Calu3 (cell line): ENCODE data around the gene DIAPH2. TPM values are rescaled to one million over a fixed set of nuclear protein-coding genes. Genes with fewer than 3 reads are reported as not detected.

Experiments used
- BruUV-seq: library from RNA; stranded (reverse); fragments of 400-500 nt; replicated peaks from 2 replicates; lab custom pipeline; 2021; lab: Mats Ljungman, UMichigan
- CTCF ChIA-PET: fragments of 300-600 bp; sonication (Branson Sonifier 250); formaldehyde crosslinking; loops from one replicate; lab custom pipeline; 2022; ENCODE audit warnings: antibody characterized with exemption; lab: Charles Lee
- DNase-seq: peaks from one replicate; pipeline ENCODE4 v3.0.0; 2022
- H3K27ac Mint-ChIP-seq: one replicate; pipeline ENCODE4 v1.8.0; 2022; ENCODE audit warnings: mixed read lengths; ENCODE audit not compliant: unreplicated experiment
- H3K27me3 Mint-ChIP-seq: one replicate; pipeline ENCODE4 v1.8.0; 2022; ENCODE audit warnings: mixed read lengths; ENCODE audit not compliant: unreplicated experiment
- H3K36me3 Mint-ChIP-seq: one replicate; pipeline ENCODE4 v1.8.0; 2022; ENCODE audit warnings: mild to moderate bottlenecking, moderate library complexity, mixed read lengths; ENCODE audit not compliant: insufficient read depth, unreplicated experiment
- H3K4me1 Mint-ChIP-seq: one replicate; pipeline ENCODE4 v1.8.0; 2022; ENCODE audit warnings: mild to moderate bottlenecking, low read depth, mixed read lengths; ENCODE audit not compliant: unreplicated experiment
- H3K4me3 Mint-ChIP-seq: one replicate; pipeline ENCODE4 v1.8.0; 2022; ENCODE audit warnings: mild to moderate bottlenecking, low read depth, moderate library complexity, mixed read lengths; ENCODE audit not compliant: unreplicated experiment
- H3K9me3 Mint-ChIP-seq: one replicate; pipeline ENCODE4 v1.8.0; 2022; ENCODE audit warnings: low read depth, mixed read lengths; ENCODE audit not compliant: unreplicated experiment
- CTCF ChIP-seq: fragments of 200-600 bp; IDR thresholded peaks from one replicate; pipeline ENCODE4 v1.8.0; 2022; ENCODE audit warnings: antibody characterized with exemption; ENCODE audit not compliant: unreplicated experiment
- intact Hi-C: fragments of 100-400 bp; cut with micrococcal nuclease; formaldehyde crosslinking; loops from one replicate; pipeline ENCODE4 v1.10.0; 2022; ENCODE audit not compliant: unreplicated experiment
- total RNA-seq: library from RNA; stranded (reverse); gene quantifications from 2 replicates; pipeline ENCODE4 v1.2.3, GENCODE V29; 2022

Gene DIAPH2
- total RNA-seq, 1 experiment from 2014 or later: 24.2 TPM

DNA sequence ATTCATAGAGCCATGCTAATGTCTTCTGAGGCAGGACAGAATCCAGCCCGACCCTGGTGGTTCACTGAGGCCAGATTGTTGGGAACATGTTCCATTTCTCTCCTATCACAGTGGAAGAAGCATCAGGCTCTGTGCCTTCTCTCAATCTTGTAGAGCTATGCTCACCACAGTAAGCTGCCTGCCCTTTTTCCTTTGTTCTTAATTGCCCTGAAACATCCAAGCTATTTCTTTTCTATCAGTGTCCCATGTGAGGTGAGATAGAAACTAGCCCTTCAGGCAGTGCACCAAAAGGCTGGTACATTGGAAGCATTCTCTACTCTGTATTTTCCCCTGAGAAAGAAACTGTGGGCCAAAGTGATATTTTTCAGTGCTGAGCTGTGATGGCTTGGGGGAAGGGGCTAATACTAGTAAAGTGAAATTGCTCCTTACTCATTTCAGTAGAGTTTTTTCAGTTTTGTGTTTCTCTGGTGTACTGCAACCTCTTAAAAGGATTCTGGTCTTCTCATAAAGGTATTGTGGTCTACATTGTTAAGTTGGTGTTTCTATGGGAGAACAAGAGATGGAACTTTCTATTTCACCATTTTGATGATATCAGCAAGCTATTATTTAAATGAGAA is 810.2 kb downstream of the DIAPH2 start:
- DNase-seq: no peak
- no peak overlapping the region for H3K27ac Mint-ChIP-seq
- no peaks in the 10 kb centered on the region for H3K4me1 Mint-ChIP-seq
- no TSS peak for BruUV-seq
- H3K4me3 Mint-ChIP-seq: no peak overlapping the region
- no peaks in the 10 kb centered on the region for H3K9me3 Mint-ChIP-seq
- no peak for TF ChIP-seq CTCF
- no peaks in the 10 kb centered on the region for H3K27me3 Mint-ChIP-seq
- no peaks in the 10 kb centered on the region for H3K36me3 Mint-ChIP-seq
- intact Hi-C loops: no loop called here
- CTCF ChIA-PET: no interaction called here

DNA sequence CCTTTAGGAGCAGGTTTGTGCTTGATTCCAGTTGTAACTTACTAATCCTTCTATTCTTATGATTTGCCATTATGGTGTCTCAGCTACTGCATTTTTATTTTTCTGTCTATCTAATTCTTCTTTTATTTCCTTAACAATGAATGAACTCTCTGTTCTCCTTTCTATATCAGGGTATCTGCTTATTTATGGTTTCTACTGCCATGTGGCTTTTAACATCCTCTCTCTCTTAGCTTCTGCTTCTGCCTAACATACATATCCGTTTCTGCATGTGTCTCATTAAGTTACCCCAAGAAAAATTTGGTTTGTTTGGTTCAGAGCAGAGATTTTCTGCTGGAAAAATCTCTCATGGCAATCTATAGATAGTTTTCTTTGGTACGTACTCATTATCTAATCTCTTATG is 813.5 kb downstream of the DIAPH2 start:
- CTCF ChIA-PET: no interaction called here
- intact Hi-C loops: no loop called here
- no peak for TF ChIP-seq CTCF
- Mint-ChIP-seq H3K27ac (no peak overlapping the region), H3K4me1 (no peaks in the 10 kb centered on the region), H3K27me3 (no peaks in the 10 kb centered on the region), H3K36me3 (no peaks in the 10 kb centered on the region), H3K4me3 (no peak overlapping the region), H3K9me3 (no peaks in the 10 kb centered on the region)
- no peak for DNase-seq
- BruUV-seq: no TSS peak

DNA sequence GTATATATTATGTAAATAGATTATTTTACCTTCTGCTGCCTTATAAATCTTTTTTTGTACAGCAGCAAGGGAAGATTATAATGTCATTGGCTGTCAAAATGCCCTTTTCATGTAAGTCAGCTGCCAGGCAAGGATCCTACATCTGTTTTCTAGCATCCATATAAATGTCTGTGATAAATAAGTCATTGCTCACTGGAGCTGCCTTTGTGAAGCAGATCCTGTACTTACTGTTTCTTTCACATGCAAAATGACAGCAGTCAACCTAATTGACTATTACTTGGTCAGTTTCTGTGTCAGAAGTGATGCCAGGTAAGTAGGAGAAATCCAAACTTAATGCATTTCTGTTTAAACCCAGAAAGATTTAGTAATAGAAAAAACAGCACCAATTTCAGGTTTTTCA is 819.8 kb downstream of the DIAPH2 start:
- no peaks in the 10 kb centered on the region for H3K9me3 Mint-ChIP-seq
- no peaks in the 10 kb centered on the region for H3K36me3 Mint-ChIP-seq
- BruUV-seq: no TSS peak
- intact Hi-C loops: no loop called here
- H3K27ac Mint-ChIP-seq: no peak overlapping the region
- TF ChIP-seq CTCF: no peak
- H3K27me3 Mint-ChIP-seq: no peaks in the 10 kb centered on the region
- CTCF ChIA-PET: no interaction called here
- DNase-seq: no peak
- H3K4me3 Mint-ChIP-seq: no peak overlapping the region
- no peaks in the 10 kb centered on the region for H3K4me1 Mint-ChIP-seq

DNA sequence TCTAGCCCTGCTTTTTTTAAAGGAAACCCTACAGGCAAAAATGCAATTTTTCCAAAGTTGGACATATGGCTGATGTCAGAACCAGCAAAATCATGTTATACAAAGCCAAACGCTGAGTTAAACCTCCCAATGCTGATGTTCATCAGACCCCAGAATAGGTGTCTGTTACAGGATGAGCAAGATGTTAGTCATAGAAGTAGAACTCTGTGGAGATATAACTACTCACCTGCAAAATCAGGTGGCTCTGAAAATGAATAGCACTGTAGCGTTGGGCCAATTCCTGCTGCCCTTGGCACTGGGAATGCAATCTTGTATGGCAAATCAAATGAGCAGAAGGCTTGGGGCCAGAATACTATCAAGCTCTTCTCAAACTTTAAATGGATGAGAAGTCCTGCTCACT is 833.1 kb downstream of the DIAPH2 start:
- DNase-seq: no peak
- H3K4me1 Mint-ChIP-seq: no peaks in the 10 kb centered on the region
- H3K36me3 Mint-ChIP-seq: no peaks in the 10 kb centered on the region
- CTCF ChIA-PET: interaction anchor here (0.5 kb wide), 1 partner anchor 17 kb away, joined by 3 read pairs; no protein-coding TSS in a partner anchor
- H3K9me3 Mint-ChIP-seq: no peaks in the 10 kb centered on the region
- no TSS peak for BruUV-seq
- intact Hi-C loops: no loop called here
- no peak for TF ChIP-seq CTCF
- H3K27ac Mint-ChIP-seq: no peak overlapping the region
- H3K27me3 Mint-ChIP-seq: no peaks in the 10 kb centered on the region
- H3K4me3 Mint-ChIP-seq: no peak overlapping the region
